GM23338 (cell line): Measurements from ENCODE around the gene ATP1B3. TPM values are rescaled to one million over a fixed set of nuclear protein-coding genes. Genes with fewer than 3 reads are reported as not detected.

ENCODE experiments used
- ATAC-seq: fragments of 200-7000 bp; cut with Tn5 transposase; 3 replicates; pipeline ENCODE4 v1.9.1; 2020
- DNase-seq: peaks from one replicate; pipeline ENCODE4 v3.0.0-alpha.2; 2015; ENCODE audit warnings: low spot score
- H2AFZ ChIP-seq: fragments of 200-600 bp; sonication (generic); 2 replicates; pipeline ENCODE4 v1.8.0; 2016; ENCODE audit warnings: antibody characterized with exemption, mild to moderate bottlenecking, moderate library complexity
- H3F3A ChIP-seq: fragments of 200-600 bp; sonication (generic); replicated peaks from 2 replicates; pipeline ENCODE4 v1.8.0; 2017; ENCODE audit warnings: antibody characterized with exemption, mixed run types, low read depth
- H3K27ac ChIP-seq: fragments of 200-600 bp; sonication (generic); 2 replicates; pipeline ENCODE4 v1.6.1; 2016; ENCODE audit warnings: low read depth
- H3K27me3 ChIP-seq: fragments of 200-600 bp; sonication (generic); 2 replicates; pipeline ENCODE4 v1.8.0; 2016; ENCODE audit warnings: mild to moderate bottlenecking, mixed run types, moderate library complexity; ENCODE audit not compliant: insufficient read depth
- H3K36me3 ChIP-seq: fragments of 200-600 bp; sonication (generic); 2 replicates; pipeline ENCODE4 v1.8.0; 2016; ENCODE audit warnings: mild to moderate bottlenecking; ENCODE audit not compliant: insufficient read depth
- H3K4me1 ChIP-seq: fragments of 200-600 bp; sonication (generic); 2 replicates; pipeline ENCODE4 v1.8.0; 2016; ENCODE audit warnings: mild to moderate bottlenecking, moderate library complexity; ENCODE audit not compliant: insufficient read depth
- H3K4me2 ChIP-seq: fragments of 200-600 bp; sonication (generic); 2 replicates; pipeline ENCODE4 v1.7.1; 2017; ENCODE audit warnings: mixed run types
- H3K4me3 ChIP-seq: fragments of 200-600 bp; sonication (generic); 2 replicates; pipeline ENCODE4 v1.6.1; 2016; ENCODE audit warnings: mixed run types
- H3K79me2 ChIP-seq: fragments of 200-600 bp; sonication (generic); replicated peaks from 2 replicates; pipeline ENCODE4 v1.8.0; 2017; ENCODE audit warnings: mild to moderate bottlenecking; ENCODE audit not compliant: insufficient read depth
- H3K9me2 ChIP-seq: fragments of 200-600 bp; sonication (generic); 2 replicates; pipeline ENCODE4 v1.8.0; 2017; ENCODE audit not compliant: insufficient read depth
- H4K20me1 ChIP-seq: fragments of 200-600 bp; sonication (generic); replicated peaks from 2 replicates; pipeline ENCODE4 v1.8.0; 2017; ENCODE audit warnings: mild to moderate bottlenecking; ENCODE audit not compliant: insufficient read depth
- H3K27ac Mint-ChIP-seq: 2 replicates; pipeline ENCODE4 v1.8.0; 2020; ENCODE audit warnings: inconsistent platforms, mild to moderate bottlenecking, moderate library complexity, mixed read lengths
- H3K27me3 Mint-ChIP-seq: 3 replicates; pipeline ENCODE4 v1.8.0; 2022; ENCODE audit warnings: low read depth, mild to moderate bottlenecking, moderate library complexity, mixed read lengths, inconsistent platforms; ENCODE audit not compliant: insufficient read depth, poor library complexity
- H3K36me3 Mint-ChIP-seq: 3 replicates; pipeline ENCODE4 v1.8.0; 2021; ENCODE audit warnings: low read depth, mild to moderate bottlenecking, inconsistent platforms, moderate library complexity, mixed read lengths
- H3K4me1 Mint-ChIP-seq: 3 replicates; pipeline ENCODE4 v1.8.0; 2020; ENCODE audit warnings: mild to moderate bottlenecking, inconsistent platforms, mixed read lengths
- H3K4me3 Mint-ChIP-seq: 3 replicates; pipeline ENCODE4 v1.8.0; 2021; ENCODE audit warnings: moderate library complexity, mild to moderate bottlenecking, inconsistent platforms, mixed read lengths
- H3K9me3 Mint-ChIP-seq: 3 replicates; pipeline ENCODE4 v1.8.0; 2020; ENCODE audit warnings: moderate library complexity, mild to moderate bottlenecking, inconsistent platforms, mixed read lengths
- CREB1 ChIP-seq: fragments of 250-450 bp; sonication (Bioruptor Pico); IDR thresholded peaks from 2 replicates; pipeline ENCODE4 v1.5.0; 2020; ENCODE audit warnings: low read depth, mild to moderate bottlenecking, moderate library complexity
- EZH2 ChIP-seq: fragments of 200-600 bp; sonication (generic); IDR thresholded peaks from one replicate; pipeline ENCODE4 v1.8.0; 2017; ENCODE audit warnings: antibody characterized with exemption, mild to moderate bottlenecking, low read depth; ENCODE audit not compliant: unreplicated experiment
- POLR2AphosphoS5 ChIP-seq: IDR thresholded peaks from 2 replicates; pipeline ENCODE4 v1.6.1; 2016; ENCODE audit warnings: antibody characterized with exemption, low read depth
- ZNF114 ChIP-seq: fragments of 250-450 bp; sonication (Bioruptor Pico); IDR thresholded peaks from 2 replicates; pipeline ENCODE4 v1.5.0; 2020; ENCODE audit warnings: mild to moderate bottlenecking, moderate library complexity
- ZNF331 ChIP-seq: fragments of 250-450 bp; sonication (Bioruptor Pico); IDR thresholded peaks from 2 replicates; pipeline ENCODE4 v1.5.0; 2020; ENCODE audit warnings: low read depth, mild to moderate bottlenecking, moderate library complexity
- polyA plus RNA-seq: library from polyadenylated mRNA; unstranded; fragments of >200 nt; fragmentation: Nextera tagmentation; extraction: Ambion mirVana; gene quantifications from 2 replicates; pipeline ENCODE4 v1.2.1, GENCODE V29; 2016
- total RNA-seq: library from RNA; depleted of rRNA; stranded (reverse); fragments of >200 nt; shearing (Covaris generic); gene quantifications from 2 replicates; pipeline ENCODE4 v1.2.3, GENCODE V29; 2014
- TF ChIP-seq, protein P1 (sequence below): IDR thresholded peaks from 2 replicates; pipeline ENCODE4 v1.6.1; 2016; ENCODE audit warnings: antibody characterized with exemption
- TF ChIP-seq, protein P2 (sequence below): fragments of 250-450 bp; sonication (Bioruptor Pico); IDR thresholded peaks from 2 replicates; pipeline ENCODE4 v1.5.0; 2020; ENCODE audit warnings: mild to moderate bottlenecking, moderate library complexity

Gene ATP1B3
- total and polyA plus RNA-seq, 2 experiments from 2014 or later: 135 to 315 TPM

DNA sequence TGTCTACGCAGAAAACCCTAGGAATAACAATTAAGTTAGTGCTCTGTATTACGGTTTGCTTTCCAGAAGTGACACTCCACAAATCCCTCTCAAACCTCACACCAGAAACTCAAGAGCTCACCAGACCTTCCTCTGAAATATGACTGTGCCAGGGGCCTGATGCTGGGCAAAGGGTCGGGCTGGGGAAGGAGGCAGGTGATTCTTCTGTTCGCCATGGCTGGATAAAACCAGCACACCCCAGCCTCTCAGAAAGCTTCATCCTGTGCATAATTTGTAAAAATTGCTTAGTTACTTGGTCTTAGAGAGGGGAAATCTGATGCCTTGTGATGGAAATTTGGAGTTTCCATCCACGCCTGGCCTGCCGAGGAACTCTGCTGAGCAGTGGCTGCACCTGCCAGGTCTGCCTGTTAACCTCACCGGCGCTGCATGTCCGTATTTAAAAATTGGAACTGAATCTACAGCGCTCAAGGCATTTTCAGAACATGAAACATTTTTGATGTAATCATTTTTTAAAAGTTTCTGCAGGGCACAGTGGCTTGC lies 22.7 kb upstream of the ATP1B3 start:
- ATAC-seq (no peak), DNase-seq (no peak)
- Histone ChIP-seq H3K27ac (no peak overlapping the region), H4K20me1 (no peaks in the 10 kb centered on the region), H3K27me3 (no peaks in the 10 kb centered on the region), H3F3A (no peaks in the 10 kb centered on the region), H3K36me3 (no peaks in the 10 kb centered on the region), H3K79me2 (no peaks in the 10 kb centered on the region), H3K4me2 (no peak overlapping the region), H3K4me3 (no peak overlapping the region), H2AFZ (no peak overlapping the region), H3K9me2 (no peaks in the 10 kb centered on the region), H3K4me1 (no peaks in the 10 kb centered on the region)
- H3K27ac Mint-ChIP-seq: no peak overlapping the region
- no peaks in the 10 kb centered on the region for H3K36me3 Mint-ChIP-seq
- no peak overlapping the region for H3K4me3 Mint-ChIP-seq
- no peaks in the 10 kb centered on the region; the same call in 2 of the 3 replicates for H3K9me3 Mint-ChIP-seq
- peaks cover 5% of the 10 kb centered on the region for H3K27me3 Mint-ChIP-seq
- H3K4me1 Mint-ChIP-seq: peaks cover 4% of the 10 kb centered on the region; the same call in 2 of the 3 replicates
- no peak for TF ChIP-seq EZH2
- TF ChIP-seq ZNF114: no peak
- TF ChIP-seq, protein P1, sequence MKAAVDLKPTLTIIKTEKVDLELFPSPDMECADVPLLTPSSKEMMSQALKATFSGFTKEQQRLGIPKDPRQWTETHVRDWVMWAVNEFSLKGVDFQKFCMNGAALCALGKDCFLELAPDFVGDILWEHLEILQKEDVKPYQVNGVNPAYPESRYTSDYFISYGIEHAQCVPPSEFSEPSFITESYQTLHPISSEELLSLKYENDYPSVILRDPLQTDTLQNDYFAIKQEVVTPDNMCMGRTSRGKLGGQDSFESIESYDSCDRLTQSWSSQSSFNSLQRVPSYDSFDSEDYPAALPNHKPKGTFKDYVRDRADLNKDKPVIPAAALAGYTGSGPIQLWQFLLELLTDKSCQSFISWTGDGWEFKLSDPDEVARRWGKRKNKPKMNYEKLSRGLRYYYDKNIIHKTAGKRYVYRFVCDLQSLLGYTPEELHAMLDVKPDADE: no peak
- TF ChIP-seq ZNF331 (CRISPR knock-in tag): no peak
- no peak for TF ChIP-seq POLR2AphosphoS5
- TF ChIP-seq CREB1 (CRISPR knock-in tag): no peak
- TF ChIP-seq, protein P2, sequence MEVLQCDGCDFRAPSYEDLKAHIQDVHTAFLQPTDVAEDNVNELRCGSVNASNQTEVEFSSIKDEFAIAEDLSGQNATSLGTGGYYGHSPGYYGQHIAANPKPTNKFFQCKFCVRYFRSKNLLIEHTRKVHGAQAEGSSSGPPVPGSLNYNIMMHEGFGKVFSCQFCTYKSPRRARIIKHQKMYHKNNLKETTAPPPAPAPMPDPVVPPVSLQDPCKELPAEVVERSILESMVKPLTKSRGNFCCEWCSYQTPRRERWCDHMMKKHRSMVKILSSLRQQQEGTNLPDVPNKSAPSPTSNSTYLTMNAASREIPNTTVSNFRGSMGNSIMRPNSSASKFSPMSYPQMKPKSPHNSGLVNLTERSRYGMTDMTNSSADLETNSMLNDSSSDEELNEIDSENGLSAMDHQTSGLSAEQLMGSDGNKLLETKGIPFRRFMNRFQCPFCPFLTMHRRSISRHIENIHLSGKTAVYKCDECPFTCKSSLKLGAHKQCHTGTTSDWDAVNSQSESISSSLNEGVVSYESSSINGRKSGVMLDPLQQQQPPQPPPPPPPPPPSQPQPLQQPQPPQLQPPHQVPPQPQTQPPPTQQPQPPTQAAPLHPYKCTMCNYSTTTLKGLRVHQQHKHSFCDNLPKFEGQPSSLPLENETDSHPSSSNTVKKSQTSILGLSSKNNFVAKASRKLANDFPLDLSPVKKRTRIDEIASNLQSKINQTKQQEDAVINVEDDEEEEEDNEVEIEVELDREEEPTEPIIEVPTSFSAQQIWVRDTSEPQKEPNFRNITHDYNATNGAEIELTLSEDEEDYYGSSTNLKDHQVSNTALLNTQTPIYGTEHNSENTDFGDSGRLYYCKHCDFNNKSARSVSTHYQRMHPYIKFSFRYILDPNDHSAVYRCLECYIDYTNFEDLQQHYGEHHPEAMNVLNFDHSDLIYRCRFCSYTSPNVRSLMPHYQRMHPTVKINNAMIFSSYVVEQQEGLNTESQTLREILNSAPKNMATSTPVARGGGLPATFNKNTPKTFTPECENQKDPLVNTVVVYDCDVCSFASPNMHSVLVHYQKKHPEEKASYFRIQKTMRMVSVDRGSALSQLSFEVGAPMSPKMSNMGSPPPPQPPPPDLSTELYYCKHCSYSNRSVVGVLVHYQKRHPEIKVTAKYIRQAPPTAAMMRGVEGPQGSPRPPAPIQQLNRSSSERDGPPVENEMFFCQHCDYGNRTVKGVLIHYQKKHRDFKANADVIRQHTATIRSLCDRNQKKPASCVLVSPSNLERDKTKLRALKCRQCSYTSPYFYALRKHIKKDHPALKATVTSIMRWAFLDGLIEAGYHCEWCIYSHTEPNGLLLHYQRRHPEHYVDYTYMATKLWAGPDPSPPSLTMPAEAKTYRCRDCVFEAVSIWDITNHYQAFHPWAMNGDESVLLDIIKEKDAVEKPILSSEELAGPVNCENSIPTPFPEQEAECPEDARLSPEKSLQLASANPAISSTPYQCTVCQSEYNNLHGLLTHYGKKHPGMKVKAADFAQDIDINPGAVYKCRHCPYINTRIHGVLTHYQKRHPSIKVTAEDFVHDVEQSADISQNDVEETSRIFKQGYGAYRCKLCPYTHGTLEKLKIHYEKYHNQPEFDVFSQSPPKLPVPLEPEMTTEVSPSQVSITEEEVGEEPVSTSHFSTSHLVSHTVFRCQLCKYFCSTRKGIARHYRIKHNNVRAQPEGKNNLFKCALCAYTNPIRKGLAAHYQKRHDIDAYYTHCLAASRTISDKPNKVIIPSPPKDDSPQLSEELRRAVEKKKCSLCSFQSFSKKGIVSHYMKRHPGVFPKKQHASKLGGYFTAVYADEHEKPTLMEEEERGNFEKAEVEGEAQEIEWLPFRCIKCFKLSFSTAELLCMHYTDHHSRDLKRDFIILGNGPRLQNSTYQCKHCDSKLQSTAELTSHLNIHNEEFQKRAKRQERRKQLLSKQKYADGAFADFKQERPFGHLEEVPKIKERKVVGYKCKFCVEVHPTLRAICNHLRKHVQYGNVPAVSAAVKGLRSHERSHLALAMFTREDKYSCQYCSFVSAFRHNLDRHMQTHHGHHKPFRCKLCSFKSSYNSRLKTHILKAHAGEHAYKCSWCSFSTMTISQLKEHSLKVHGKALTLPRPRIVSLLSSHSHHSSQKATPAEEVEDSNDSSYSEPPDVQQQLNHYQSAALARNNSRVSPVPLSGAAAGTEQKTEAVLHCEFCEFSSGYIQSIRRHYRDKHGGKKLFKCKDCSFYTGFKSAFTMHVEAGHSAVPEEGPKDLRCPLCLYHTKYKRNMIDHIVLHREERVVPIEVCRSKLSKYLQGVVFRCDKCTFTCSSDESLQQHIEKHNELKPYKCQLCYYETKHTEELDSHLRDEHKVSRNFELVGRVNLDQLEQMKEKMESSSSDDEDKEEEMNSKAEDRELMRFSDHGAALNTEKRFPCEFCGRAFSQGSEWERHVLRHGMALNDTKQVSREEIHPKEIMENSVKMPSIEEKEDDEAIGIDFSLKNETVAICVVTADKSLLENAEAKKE: no peak
